ENCODE results near the gene TAC4. TPM values are rescaled to one million over a fixed set of nuclear protein-coding genes. Genes with fewer than 3 reads are reported as not detected.

The TAC4 gene
- polyA plus RNA-seq, 2 of the 4 experiments (the other 2 are of a cell fraction) = not detected

DNA sequence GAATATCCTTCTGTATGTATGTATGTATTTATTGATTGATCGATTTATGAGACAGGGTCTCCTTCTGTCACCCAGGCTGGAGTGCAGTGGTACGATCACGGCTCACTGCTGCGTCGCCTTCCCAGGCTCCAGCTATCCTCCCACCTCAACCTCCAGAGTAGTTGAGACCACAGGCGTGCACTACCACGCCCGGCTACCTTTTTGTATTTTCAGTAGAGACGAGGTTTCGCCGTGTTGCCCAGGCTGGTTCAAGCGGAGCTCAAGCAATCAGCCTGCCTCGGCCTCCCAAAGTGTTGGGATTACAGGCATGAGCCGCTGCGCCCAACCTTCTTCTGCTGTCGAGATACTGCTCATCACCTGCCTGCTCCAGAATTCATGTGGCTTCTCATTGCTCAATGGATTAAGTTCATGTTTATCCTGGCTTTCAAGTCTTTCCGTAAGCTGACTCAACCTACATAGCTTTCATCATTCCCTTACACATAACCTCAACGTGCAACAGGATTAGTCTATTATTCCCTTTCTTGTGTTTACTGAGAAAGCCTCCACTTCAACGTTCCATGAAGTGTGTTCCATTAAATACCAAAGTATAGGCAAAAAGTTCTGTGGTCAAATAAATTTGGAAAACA lies 13.6 kb downstream of the TAC4 start:
- FAIRE-seq (no peak), ATAC-seq (no peak), DNase-seq (ENCODE audit: low read depth in 1 of 2, low spot score in 1 of 2) (no peak)
- no peak overlapping the region for H3K4me3 ChIP-seq
- 94% methylated on average over 19 of the region's 19 CpGs for WGBS (ENCODE audit: missing lambda C conversion rate)
- no peaks in the 10 kb centered on the region for H3K9me3 ChIP-seq
- CTCF ChIA-PET = interaction anchor here (0.7 to 9.3 kb wide), 9 partner anchors 8 to 267 kb away, joined by 3 to 62 read pairs (median 4); partner anchors contain the start of gene DLX3
- H3K4me1 ChIP-seq = peaks cover 44% of the 10 kb centered on the region
- H3K4me2 ChIP-seq = no peak overlapping the region
- POLR2A ChIA-PET = no interaction called here
- H3K27ac ChIP-seq = no peak overlapping the region
- TF ChIP-seq EHF (CRISPR knock-in tag; IDR thresholded peaks at IDR 0.05) (no peak), HDAC2 (IDR thresholded peaks at IDR 0.05) (no peak), SREBF2 (IDR thresholded peaks at IDR 0.05) (no peak), FOSB (CRISPR knock-in tag; IDR thresholded peaks at IDR 0.05) (no peak), HES2 (IDR thresholded peaks at IDR 0.05) (no peak), GATA3 (IDR thresholded peaks at IDR 0.05; ENCODE audit: borderline replicate concordance) (no peak), HMGXB4 (CRISPR knock-in tag; IDR thresholded peaks at IDR 0.05; ENCODE audit: borderline replicate concordance) (no peak), NPAS2 (CRISPR knock-in tag; IDR thresholded peaks at IDR 0.05; ENCODE audit: borderline replicate concordance) (no peak), PBX3 (IDR thresholded peaks at IDR 0.05) (no peak), TP53 (CRISPR knock-in tag; IDR thresholded peaks at IDR 0.05) (no peak), FOXS1 (CRISPR knock-in tag; IDR thresholded peaks at IDR 0.05) (no peak), ATOH8 (CRISPR knock-in tag; IDR thresholded peaks at IDR 0.05; ENCODE audit: low read depth) (no peak), ZFP36 (IDR thresholded peaks at IDR 0.05; ENCODE audit: borderline replicate concordance, partially characterized antibody) (no peak), HOXB13 (CRISPR knock-in tag; IDR thresholded peaks at IDR 0.05; ENCODE audit: low read depth) (no peak), CHD4 (IDR thresholded peaks at IDR 0.05; ENCODE audit: borderline replicate concordance) (no peak), RARB (CRISPR knock-in tag; IDR thresholded peaks at IDR 0.05) (no peak)

DNA sequence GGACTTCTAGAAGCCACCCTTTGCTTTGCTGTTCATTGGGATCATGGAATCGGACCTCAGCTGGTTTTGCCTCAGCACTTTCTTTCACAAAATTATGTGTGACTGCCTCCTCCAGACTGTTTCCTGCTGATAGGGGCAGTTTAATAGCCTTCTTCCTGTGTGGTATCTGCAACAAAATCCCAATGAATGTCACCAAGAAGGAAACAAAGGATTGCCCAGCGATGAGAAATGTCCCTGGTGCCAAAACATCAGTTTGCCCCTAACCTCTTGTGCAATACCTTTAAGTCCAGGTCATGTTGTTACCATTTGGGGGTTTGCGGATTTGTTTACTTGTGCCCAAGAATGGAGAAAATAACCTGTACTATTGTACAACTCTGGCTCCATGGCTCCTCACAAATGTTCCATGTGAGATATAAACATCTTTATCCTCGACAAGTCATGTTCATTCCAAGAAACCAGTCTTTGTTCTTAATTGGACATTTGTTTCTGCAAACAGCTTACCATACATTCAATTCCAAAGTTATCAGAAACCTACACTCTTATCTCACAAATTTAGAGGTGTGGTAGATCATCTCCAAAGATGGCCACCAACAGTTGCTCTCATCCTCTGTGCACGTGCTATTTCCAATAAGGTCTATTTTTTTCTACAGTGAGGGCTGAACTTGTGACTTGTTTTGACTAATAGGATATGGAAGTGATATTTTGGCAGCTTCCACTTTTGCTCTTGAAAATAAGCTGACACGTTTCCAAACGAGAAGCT lies 14.8 kb downstream of the TAC4 start:
- whole genome bisulfite sequencing (ENCODE audit: missing lambda C conversion rate) = 91% methylated on average over 7 of the region's 7 CpGs
- H3K4me2 ChIP-seq = no peak overlapping the region
- DNase-seq (ENCODE audit: low read depth in 1 of 2, low spot score in 1 of 2) = no peak
- H3K4me1 ChIP-seq = peaks cover 47% of the 10 kb centered on the region
- ChIA-PET POLR2A (no interaction called here), CTCF (interaction anchor here (1.1 to 9.3 kb wide), 6 partner anchors 11 to 264 kb away, joined by 3 to 62 read pairs (median 6); partner anchors contain the start of gene DLX3)
- ATAC-seq = no peak
- no peak overlapping the region for H3K4me3 ChIP-seq
- H3K9me3 ChIP-seq = no peaks in the 10 kb centered on the region
- no peak for FAIRE-seq
- no peak overlapping the region for H3K27ac ChIP-seq
- TF ChIP-seq MAZ (IDR thresholded peaks at IDR 0.05; ENCODE audit: borderline replicate concordance, low read depth, low read length) (no peak), HEYL (CRISPR knock-in tag; IDR thresholded peaks at IDR 0.05) (no peak), TFCP2L1 (CRISPR knock-in tag; IDR thresholded peaks at IDR 0.05) (no peak), RCOR1 (IDR thresholded peaks at IDR 0.05; ENCODE audit: low read depth, low read length) (no peak), JUN (IDR thresholded peaks at IDR 0.05) (no peak), RFX5 (IDR thresholded peaks at IDR 0.05) (no peak), HOXB13 (CRISPR knock-in tag; IDR thresholded peaks at IDR 0.05; ENCODE audit: low read depth) (no peak), HES2 (IDR thresholded peaks at IDR 0.05) (no peak), BHLHE40 (IDR thresholded peaks at IDR 0.05; ENCODE audit: low read depth, low read length) (no peak), ATOH8 (CRISPR knock-in tag; IDR thresholded peaks at IDR 0.05; ENCODE audit: low read depth) (no peak), ZC3H11A (IDR thresholded peaks at IDR 0.05) (no peak), KDM1A (IDR thresholded peaks at IDR 0.05; ENCODE audit: low read depth) (no peak), NR3C1 (IDR thresholded peaks at IDR 0.05) (no peak), CBX8 (IDR thresholded peaks at IDR 0.05) (no peak)
- TF ChIP-seq, protein P1, sequence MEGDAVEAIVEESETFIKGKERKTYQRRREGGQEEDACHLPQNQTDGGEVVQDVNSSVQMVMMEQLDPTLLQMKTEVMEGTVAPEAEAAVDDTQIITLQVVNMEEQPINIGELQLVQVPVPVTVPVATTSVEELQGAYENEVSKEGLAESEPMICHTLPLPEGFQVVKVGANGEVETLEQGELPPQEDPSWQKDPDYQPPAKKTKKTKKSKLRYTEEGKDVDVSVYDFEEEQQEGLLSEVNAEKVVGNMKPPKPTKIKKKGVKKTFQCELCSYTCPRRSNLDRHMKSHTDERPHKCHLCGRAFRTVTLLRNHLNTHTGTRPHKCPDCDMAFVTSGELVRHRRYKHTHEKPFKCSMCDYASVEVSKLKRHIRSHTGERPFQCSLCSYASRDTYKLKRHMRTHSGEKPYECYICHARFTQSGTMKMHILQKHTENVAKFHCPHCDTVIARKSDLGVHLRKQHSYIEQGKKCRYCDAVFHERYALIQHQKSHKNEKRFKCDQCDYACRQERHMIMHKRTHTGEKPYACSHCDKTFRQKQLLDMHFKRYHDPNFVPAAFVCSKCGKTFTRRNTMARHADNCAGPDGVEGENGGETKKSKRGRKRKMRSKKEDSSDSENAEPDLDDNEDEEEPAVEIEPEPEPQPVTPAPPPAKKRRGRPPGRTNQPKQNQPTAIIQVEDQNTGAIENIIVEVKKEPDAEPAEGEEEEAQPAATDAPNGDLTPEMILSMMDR (IDR thresholded peaks at IDR 0.05) = no peak
- TF ChIP-seq, protein P2, sequence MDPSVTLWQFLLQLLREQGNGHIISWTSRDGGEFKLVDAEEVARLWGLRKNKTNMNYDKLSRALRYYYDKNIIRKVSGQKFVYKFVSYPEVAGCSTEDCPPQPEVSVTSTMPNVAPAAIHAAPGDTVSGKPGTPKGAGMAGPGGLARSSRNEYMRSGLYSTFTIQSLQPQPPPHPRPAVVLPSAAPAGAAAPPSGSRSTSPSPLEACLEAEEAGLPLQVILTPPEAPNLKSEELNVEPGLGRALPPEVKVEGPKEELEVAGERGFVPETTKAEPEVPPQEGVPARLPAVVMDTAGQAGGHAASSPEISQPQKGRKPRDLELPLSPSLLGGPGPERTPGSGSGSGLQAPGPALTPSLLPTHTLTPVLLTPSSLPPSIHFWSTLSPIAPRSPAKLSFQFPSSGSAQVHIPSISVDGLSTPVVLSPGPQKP (IDR thresholded peaks at IDR 0.05; ENCODE audit: low read depth, low read length) = no peak
